B cell (primary cell): Measurements from ENCODE around the gene TMC8. TPM values are rescaled to one million over a fixed set of nuclear protein-coding genes. Genes with fewer than 3 reads are reported as not detected.
"Not testable (repeated sequence)": the region's sequence is repeated elsewhere in the genome, so short reads cannot be mapped to it uniquely, and the experiment has no call there.

Experiments used
- ATAC-seq: fragments of 200-7000 bp; cut with Tn5 transposase; one replicate; pipeline ENCODE4 v1.10.0; 2021; ENCODE audit warnings: low read depth, mild to moderate bottlenecking, moderate number of reproducible peaks, moderate library complexity
- CTCF ChIA-PET: fragments of 350-600 bp; sonication (Branson Sonifier 250); formaldehyde crosslinking; loops from one replicate; lab custom pipeline; 2021; ENCODE audit warnings: antibody characterized with exemption, inconsistent platforms; lab: Charles Lee
- POLR2A ChIA-PET: fragments of 350-600 bp; sonication (Branson Sonifier 250); formaldehyde crosslinking; loops from one replicate; lab custom pipeline; 2021; ENCODE audit warnings: antibody characterized with exemption; lab: Charles Lee
- DNase-seq: peaks from one replicate; pipeline ENCODE4 v3.0.0; 2013
- H2AFZ ChIP-seq: 2 replicates; pipeline ENCODE4 v1.6.1; 2012; ENCODE audit warnings: mild to moderate bottlenecking, low read depth, low read length; ENCODE audit not compliant: insufficient read depth, poor library complexity, severe bottlenecking
- H3K27ac ChIP-seq, 2 donors: 1 replicate in 1 of 2; 2 replicates in 1 of 2; pipeline ENCODE4 v1.5.1; 2012 to 2013; ENCODE audit warnings: low read length in 2 of 2, mild to moderate bottlenecking in 2 of 2, moderate library complexity in 1 of 2
- H3K27me3 ChIP-seq, 4 experiments: fragments of 200-600 bp in 1 of 4; sonication (generic) in 1 of 4; replicated peaks in 1 of 4; 1 replicate in 2 of 4; 2 replicates in 2 of 4; pipeline versions ENCODE4 v1.6.1 to v1.7.0; 2013 to 2016; ENCODE audit warnings: low read length in 3 of 4, mild to moderate bottlenecking in 2 of 4, mixed read lengths in 1 of 4, moderate library complexity in 1 of 4; ENCODE audit not compliant: insufficient read depth in 4 of 4, control insufficient read depth in 3 of 4; ENCODE audit errors: control extremely low read depth in 1 of 4
- H3K36me3 ChIP-seq, 2 experiments: replicated peaks in 1 of 2; 1 replicate in 1 of 2; 2 replicates in 1 of 2; pipeline versions ENCODE4 v1.6.1 to v1.7.1; 2013; ENCODE audit warnings: low read length in 1 of 2; ENCODE audit not compliant: insufficient read depth in 2 of 2, control insufficient read depth in 1 of 2; ENCODE audit errors: control extremely low read depth in 1 of 2, extremely low read depth in 1 of 2
- H3K4me1 ChIP-seq, 2 donors: fragments of 200-600 bp in 1 of 2; sonication (generic) in 1 of 2; 1 replicate in 1 of 2; 2 replicates in 1 of 2; pipeline versions ENCODE4 v1.5.1 to v1.6.1; 2013 to 2017; ENCODE audit warnings: low read length in 2 of 2; ENCODE audit not compliant: control insufficient read depth in 2 of 2, insufficient read depth in 2 of 2
- H3K4me2 ChIP-seq: replicated peaks from 2 replicates; pipeline ENCODE3; 2012; ENCODE audit warnings: mild to moderate bottlenecking, low read depth, low read length; ENCODE audit not compliant: poor library complexity, severe bottlenecking
- H3K4me3 ChIP-seq, 5 experiments: fragments of 200-600 bp in 1 of 5; sonication (generic) in 1 of 5; 1 replicate in 3 of 5; 2 replicates in 2 of 5; pipeline versions ENCODE4 v1.5.1 to v1.7.0; 2011 to 2016; ENCODE audit warnings: low read length in 4 of 5, mild to moderate bottlenecking in 4 of 5, low read depth in 2 of 5, control low read depth in 1 of 5, moderate library complexity in 1 of 5; ENCODE audit not compliant: insufficient read depth in 1 of 5; ENCODE audit errors: control extremely low read depth in 1 of 5, extremely low read depth in 1 of 5
- H3K79me2 ChIP-seq: fragments of 200-600 bp; sonication (generic); one replicate; pipeline ENCODE4 v1.6.0; 2016; ENCODE audit warnings: low read length; ENCODE audit not compliant: control insufficient read depth, insufficient read depth
- H3K9ac ChIP-seq: fragments of 200-600 bp; sonication (generic); 2 replicates; pipeline ENCODE4 v1.6.1; 2017; ENCODE audit warnings: mild to moderate bottlenecking, low read length, moderate library complexity
- H3K9me3 ChIP-seq, 3 donors: one replicate each; pipeline versions ENCODE4 v1.6.1 to v1.7.1; 2013; ENCODE audit warnings: low read length in 2 of 3; ENCODE audit not compliant: control insufficient read depth in 2 of 3, insufficient read depth in 1 of 3; ENCODE audit errors: control extremely low read depth in 1 of 3
- H4K20me1 ChIP-seq: 2 replicates; pipeline ENCODE4 v1.6.0; 2012; ENCODE audit warnings: mild to moderate bottlenecking, low read length; ENCODE audit not compliant: insufficient read depth, control insufficient read depth, poor library complexity, severe bottlenecking
- H3K27ac Mint-ChIP-seq: one replicate; pipeline ENCODE4 v1.8.0; 2021; ENCODE audit warnings: mixed read lengths
- H3K27me3 Mint-ChIP-seq: one replicate; pipeline ENCODE4 v1.8.0; 2021; ENCODE audit warnings: mixed read lengths
- H3K4me1 Mint-ChIP-seq: one replicate; pipeline ENCODE4 v1.8.0; 2021; ENCODE audit warnings: mixed read lengths
- H3K4me3 Mint-ChIP-seq: one replicate; pipeline ENCODE4 v1.8.0; 2021; ENCODE audit warnings: mixed read lengths
- H3K9me3 Mint-ChIP-seq: one replicate; pipeline ENCODE4 v1.8.0; 2022; ENCODE audit warnings: mixed read lengths; ENCODE audit not compliant: insufficient read depth
- CTCF ChIP-seq: fragments of 200-600 bp; IDR thresholded peaks from one replicate; pipeline ENCODE4 v1.8.0; 2022; ENCODE audit warnings: antibody characterized with exemption, mild to moderate bottlenecking
- EZH2 ChIP-seq: IDR thresholded peaks from 2 replicates; pipeline ENCODE4 v1.6.1; 2012; ENCODE audit warnings: borderline replicate concordance, low read depth, mild to moderate bottlenecking, moderate library complexity, low read length; ENCODE audit not compliant: insufficient read depth, poor library complexity, severe bottlenecking
- WGBS: methylation state at CpG from one replicate; pipeline ENCODE4 v1.1.5; 2013; ENCODE audit warnings: missing lambda C conversion rate; ENCODE audit not compliant: insufficient coverage; 5-methylcytosine and 5-hydroxymethylcytosine counted together
- intact Hi-C: fragments of 100-400 bp; cut with micrococcal nuclease; formaldehyde crosslinking; loops from one replicate; pipeline ENCODE4 v1.10.0; 2022
- polyA plus RNA-seq: library from polyadenylated mRNA; depleted of rRNA; stranded (reverse); fragments of >200 nt; gene quantifications from 2 replicates; pipeline ENCODE4 v1.2.3, GENCODE V29; 2012
- total RNA-seq, 2 donors: library from RNA; stranded (reverse); fragments of 120-200 nt in 1 of 2; gene quantifications; 1 replicate in 1 of 2; 2 replicates in 1 of 2; pipeline versions ENCODE4 v1.2.3 to v1.2.4, GENCODE V29; 2013 to 2022

Gene TMC8
- total and polyA plus RNA-seq, 2 donors (not counting 1 experiment from before 2014, with no cell fraction given): 235 to 352 TPM

DNA sequence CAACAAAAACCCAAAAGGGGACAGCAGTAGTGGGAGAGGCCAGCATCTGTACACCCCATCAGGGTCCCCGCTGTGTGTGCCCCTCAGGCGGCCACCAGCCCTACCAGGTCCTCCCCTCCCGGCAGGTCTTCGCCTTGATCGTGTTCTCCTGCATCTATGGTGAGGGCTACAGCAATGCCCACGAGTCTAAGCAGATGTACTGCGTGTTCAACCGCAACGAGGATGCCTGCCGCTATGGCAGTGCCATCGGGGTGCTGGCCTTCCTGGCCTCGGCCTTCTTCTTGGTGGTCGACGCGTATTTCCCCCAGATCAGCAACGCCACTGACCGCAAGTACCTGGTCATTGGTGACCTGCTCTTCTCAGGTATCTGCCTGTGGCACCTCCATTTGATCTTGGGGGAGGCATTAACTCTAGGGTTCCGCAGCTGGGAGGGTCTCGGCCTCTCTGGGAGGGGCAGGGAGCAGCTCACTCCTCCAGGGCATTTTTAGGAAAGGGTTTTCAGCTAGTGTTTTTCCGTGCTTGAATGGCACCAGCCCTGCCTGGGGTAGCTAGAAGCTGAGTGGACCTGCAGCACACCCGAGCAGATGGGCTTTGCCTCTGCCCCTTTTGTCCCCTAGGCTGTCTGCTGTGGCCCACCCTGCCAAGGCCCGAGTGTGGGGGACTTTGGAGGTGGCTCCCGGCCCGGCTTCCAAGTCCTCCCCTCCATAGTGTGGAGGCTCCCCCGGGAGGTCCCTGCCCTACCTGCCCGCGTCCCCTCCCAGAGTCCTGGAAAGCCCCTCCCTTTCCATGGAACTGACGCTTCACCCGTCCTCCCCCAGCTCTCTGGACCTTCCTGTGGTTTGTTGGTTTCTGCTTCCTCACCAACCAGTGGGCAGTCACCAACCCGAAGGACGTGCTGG, 40.4 kb downstream of the TMC8 start:
- no peak for ATAC-seq
- Histone ChIP-seq H4K20me1 (peaks cover 25% of the 10 kb centered on the region), H3K27me3 (no peaks in the 10 kb centered on the region), H3K4me1 (peaks cover 68 to 78% of the 10 kb centered on the region in 2 donors), H2AFZ (no peak overlapping the region), H3K4me2 (peak overlapping the region; percentile 73), H3K79me2 (peaks cover 54% of the 10 kb centered on the region), H3K4me3 (no peak overlapping the region), H3K27ac (peak overlapping the region in 1 of 2 donors; percentile 95), H3K36me3 (peaks cover 0 to 45% of the 10 kb centered on the region in 2 experiments), H3K9ac (no peak overlapping the region), H3K9me3 (no peaks in the 10 kb centered on the region)
- H3K27ac Mint-ChIP-seq: peak overlapping the region; percentile 89
- ChIA-PET CTCF (interaction anchor here (3.2 to 19.2 kb wide), 4 partner anchors 13 to 59 kb away, joined by 11 to 357 read pairs (median 156); partner anchors contain the start of genes TMC6 and TMC8), POLR2A (interaction anchor here (0.5 to 19.6 kb wide), 6 partner anchors 13 to 36 kb away, joined by 3 to 432 read pairs (median 8); partner anchors contain the start of genes TK1, TMC6 and TMC8)
- no peaks in the 10 kb centered on the region for H3K27me3 Mint-ChIP-seq
- TF ChIP-seq EZH2 (no peak), CTCF (no peak)
- WGBS: 87% methylated on average over 25 of the region's 31 CpGs
- H3K4me3 Mint-ChIP-seq: peak overlapping the region; percentile 83
- DNase-seq: no peak
- H3K4me1 Mint-ChIP-seq: peaks cover 71% of the 10 kb centered on the region
- intact Hi-C loops: no loop called here
- H3K9me3 Mint-ChIP-seq: no peaks in the 10 kb centered on the region

GRCh38 chr17:78171591-78172248, 41.1 kb downstream of the TMC8 start:
- peak overlapping the region; percentile 74 to 95 for H3K27ac ChIP-seq

More at GRCh38 chr17:78171591-78172248, 41.1 kb downstream of the TMC8 start:
- H3K4me2 ChIP-seq: peak overlapping the region; percentile 73
- H3K9ac ChIP-seq, DNase-seq, H3K27me3 Mint-ChIP-seq, H3K9me3 ChIP-seq, H2AFZ ChIP-seq, H3K27me3 ChIP-seq, ATAC-seq, intact Hi-C loops, H3K9me3 Mint-ChIP-seq: not testable (repeated sequence)
- H4K20me1 ChIP-seq: peaks cover 25% of the 10 kb centered on the region
- 83% methylated on average over 17 of the region's 19 CpGs for WGBS
- Mint-ChIP-seq H3K27ac (peak overlapping the region; percentile 89), H3K4me1 (peaks cover 76% of the 10 kb centered on the region), H3K4me3 (peak overlapping the region; percentile 83)
- H3K36me3 ChIP-seq: peaks cover 0 to 47% of the 10 kb centered on the region in 2 experiments
- peaks cover 56% of the 10 kb centered on the region for H3K79me2 ChIP-seq
- H3K4me1 ChIP-seq: peaks cover 76 to 86% of the 10 kb centered on the region in 2 donors
- CTCF ChIA-PET: interaction anchor here (3.2 to 19.2 kb wide), 4 partner anchors 13 to 60 kb away, joined by 11 to 357 read pairs (median 156); partner anchors contain the start of genes TMC6 and TMC8
- POLR2A ChIA-PET: interaction anchor here (0.5 to 19.6 kb wide), 7 partner anchors 8 to 214 kb away, joined by 3 to 432 read pairs (median 4); partner anchors contain the start of genes TMC6 and TMC8
- H3K4me3 ChIP-seq: peak overlapping the region in 1 of 5 experiments; percentile 52
